ENCODE results near the gene CEP89. TPM values are rescaled to one million over a fixed set of nuclear protein-coding genes. Genes with fewer than 3 reads are reported as not detected.

Gene CEP89
- total RNA-seq, 1 experiment from 2014 or later: 27.6 TPM

Other genes starting within 250 kb of the CEP89 start
- 0.42 TPM for gene SLC7A9, start 102.2 kb downstream of the CEP89 start, total RNA-seq (2021; ENCODE audit: unreplicated experiment)
- gene FAAP24, start 284 bp upstream of the CEP89 start, total RNA-seq (2021; ENCODE audit: unreplicated experiment): 4.9 TPM
- 33.3 TPM for gene RHPN2, start 92.9 kb upstream of the CEP89 start, total RNA-seq (2021; ENCODE audit: unreplicated experiment)
- gene GPATCH1, start 109.2 kb upstream of the CEP89 start, total RNA-seq (2021; ENCODE audit: unreplicated experiment): 7.8 TPM
- not detected for gene WDR88, start 160.2 kb upstream of the CEP89 start, total RNA-seq (2021; ENCODE audit: unreplicated experiment)
- gene LRP3, start 222.4 kb upstream of the CEP89 start, total RNA-seq (2021; ENCODE audit: unreplicated experiment): 29.0 TPM

Data from HCT116 (cell line).